SH-SY5Y (cell line): ENCODE data around the gene CD164L2.

ENCODE experiments used
- GATA2 ChIP-seq: IDR thresholded peaks from 2 replicates; pipeline ENCODE4 v1.6.1; 2011; ENCODE audit warnings: mild to moderate bottlenecking, low read depth, low read length
- GATA3 ChIP-seq: IDR thresholded peaks from 2 replicates; pipeline ENCODE4 v1.6.1; 2011; ENCODE audit warnings: low read depth, mild to moderate bottlenecking, low read length, moderate library complexity

DNA sequence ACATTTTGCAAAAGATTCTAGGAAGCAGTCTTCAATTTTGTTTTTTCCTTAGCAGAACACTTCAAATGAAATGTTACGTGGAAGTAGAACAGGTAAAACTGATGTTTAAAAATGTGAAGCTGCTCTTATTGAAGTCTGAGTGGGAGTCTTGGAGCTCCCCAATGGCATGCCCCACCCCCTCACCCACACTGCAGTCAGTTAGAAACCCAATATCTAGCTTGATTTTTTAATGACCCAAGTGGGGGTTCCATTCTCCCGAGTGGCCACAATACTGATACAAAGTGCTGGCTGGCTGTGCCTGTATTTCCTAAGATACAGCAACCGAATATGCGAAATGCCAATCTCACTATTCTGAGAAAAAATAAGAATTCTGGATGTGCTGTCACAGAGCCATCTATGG lies 40.6 kb upstream of the CD164L2 start:
- TF ChIP-seq GATA3 (no peak), GATA2 (no peak)
